GM21737 (cell line): ENCODE data around the gene KDM1B.
"Not testable (repeated sequence)": the region's sequence is repeated elsewhere in the genome, so short reads cannot be mapped to it uniquely, and the experiment has no call there.

Experiments used
- ATAC-seq: cut with Tn5 transposase; IDR thresholded peaks from one replicate; pipeline ENCODE4 v1.9.1; 2021; ENCODE audit warnings: mild to moderate bottlenecking, moderate library complexity; ENCODE audit not compliant: unreplicated experiment

The KDM1B gene

DNA sequence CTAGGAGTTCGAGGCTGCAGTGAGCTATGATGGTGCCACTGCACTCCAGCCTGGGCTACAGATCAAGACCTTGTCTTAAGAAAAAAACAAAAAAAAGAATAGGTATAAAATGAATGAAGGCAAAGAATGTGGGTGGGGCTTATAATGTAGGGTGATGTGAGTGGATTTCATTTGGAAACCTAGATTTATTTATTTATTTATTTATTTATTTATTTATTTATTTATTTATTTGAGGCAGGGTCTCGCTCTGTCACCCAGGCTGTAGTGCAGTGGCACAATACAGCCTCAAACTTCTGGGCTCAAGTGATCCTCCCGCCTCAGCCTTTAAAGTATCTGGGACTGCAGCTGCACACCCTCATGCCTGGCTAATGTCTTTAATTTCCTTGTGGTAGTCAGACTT lies 3.8 kb upstream of the KDM1B start:
- not testable (repeated sequence) for ATAC-seq

- no peak for ATAC-seq
These were observed 3.4 kb upstream of the KDM1B start for GRCh38 chr6:18151801-18152200.

- ATAC-seq = no peak
These were observed 1.9 kb upstream of the KDM1B start for GRCh38 chr6:18153311-18153703.

DNA sequence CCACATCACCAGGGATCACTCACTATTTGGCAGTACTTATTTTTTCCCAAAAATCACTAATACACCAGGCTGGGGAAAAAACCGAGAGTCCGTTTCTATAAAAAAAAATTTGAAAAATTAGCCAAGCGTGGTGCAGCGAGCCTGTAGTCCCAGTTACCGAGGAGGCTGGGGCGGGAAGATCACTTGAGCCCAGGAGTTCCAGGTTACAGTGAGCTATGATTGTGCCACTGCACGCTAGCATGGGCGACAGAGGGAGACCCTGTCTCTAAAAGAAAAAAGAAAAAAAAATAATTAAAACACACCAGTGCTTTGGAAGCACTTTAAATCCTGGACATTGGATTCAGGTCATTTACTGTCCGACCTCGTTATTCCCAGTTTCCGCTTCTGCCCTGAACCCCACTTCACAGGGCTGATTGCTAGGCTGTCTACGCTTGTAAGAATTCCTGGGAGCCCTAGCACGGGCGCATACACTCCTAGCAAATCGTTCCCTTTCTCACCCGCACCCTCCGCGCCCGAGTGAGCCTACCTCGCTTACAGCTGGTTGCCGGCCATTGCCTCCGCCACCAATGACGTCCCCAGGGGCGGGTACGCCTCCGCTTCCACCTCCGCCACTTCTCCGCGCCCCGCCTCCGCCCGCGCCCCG lies 594 bp upstream of the KDM1B start, which contains the start of gene TPMT:
TSS of gene TPMT (minus strand) at position 571 of the 643 bp plus-strand sequence. CDS start 5,950 bp downstream, outside the sequence.
- ATAC-seq = peak; percentile 55

GRCh38 chr6:18155864-18156421 lies 721 bp downstream of the KDM1B start:
- peak; percentile 43 for ATAC-seq

DNA sequence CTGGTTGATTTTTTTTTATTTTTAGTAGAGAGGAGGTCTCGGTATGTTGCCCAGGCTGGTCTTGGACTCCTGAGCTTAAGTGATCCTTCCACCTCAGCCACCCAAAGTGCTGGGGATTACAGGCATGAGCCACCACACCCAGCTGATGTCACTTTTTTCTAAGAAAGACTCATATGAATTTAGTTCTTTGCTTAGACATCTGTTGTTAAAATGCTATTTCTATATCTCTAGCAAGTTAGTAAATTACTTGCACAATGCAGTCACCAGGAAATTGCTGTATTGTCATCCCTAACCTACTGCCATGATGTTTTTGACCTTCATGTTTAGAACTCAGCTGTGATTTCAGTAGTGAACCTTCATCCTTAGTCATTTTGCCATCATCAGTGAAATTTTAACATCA lies 5.7 kb downstream of the KDM1B start:
- ATAC-seq = no peak

DNA sequence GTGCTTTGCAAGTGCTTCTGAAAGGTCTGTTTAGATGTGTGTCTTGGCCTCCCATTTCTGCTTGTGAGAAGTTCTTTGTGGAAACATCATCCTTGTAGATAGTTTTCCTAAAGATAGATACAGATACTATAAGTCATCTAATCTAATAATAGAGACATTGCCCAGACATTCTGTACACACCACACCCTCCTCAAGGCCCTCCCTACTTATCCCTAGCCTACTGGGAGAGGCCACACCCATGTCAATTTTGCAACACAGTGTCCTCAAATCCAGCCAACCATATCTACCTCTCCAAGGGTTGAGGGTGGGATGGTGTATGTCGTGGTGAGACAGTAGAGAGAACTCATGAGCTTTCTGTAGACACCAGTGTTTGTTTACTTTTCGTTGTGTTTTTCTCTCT lies 6.2 kb downstream of the KDM1B start:
- ATAC-seq = no peak

DNA sequence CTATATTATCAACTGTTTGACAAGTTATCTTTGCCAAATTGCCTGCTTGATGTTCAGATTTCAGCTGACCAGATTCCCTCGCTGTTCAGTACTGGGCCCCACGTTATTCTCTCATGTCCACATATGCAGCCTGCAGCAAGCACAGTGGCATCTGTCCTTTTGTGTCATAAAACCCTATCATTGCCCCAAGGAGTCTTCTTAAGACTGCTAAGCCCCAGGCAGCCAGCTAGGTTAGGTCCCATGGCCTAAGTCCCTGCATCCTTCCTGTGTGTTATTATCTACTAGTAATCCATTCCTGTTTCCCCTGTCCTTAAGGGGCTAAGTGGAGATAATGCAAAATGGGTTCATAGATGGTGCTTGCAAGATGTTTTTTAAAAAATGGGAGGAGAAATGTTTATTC lies 7.2 kb downstream of the KDM1B start:
- no peak for ATAC-seq

- ATAC-seq = no peak
These were observed 10.5 kb downstream of the KDM1B start for GRCh38 chr6:18165751-18166150.

DNA sequence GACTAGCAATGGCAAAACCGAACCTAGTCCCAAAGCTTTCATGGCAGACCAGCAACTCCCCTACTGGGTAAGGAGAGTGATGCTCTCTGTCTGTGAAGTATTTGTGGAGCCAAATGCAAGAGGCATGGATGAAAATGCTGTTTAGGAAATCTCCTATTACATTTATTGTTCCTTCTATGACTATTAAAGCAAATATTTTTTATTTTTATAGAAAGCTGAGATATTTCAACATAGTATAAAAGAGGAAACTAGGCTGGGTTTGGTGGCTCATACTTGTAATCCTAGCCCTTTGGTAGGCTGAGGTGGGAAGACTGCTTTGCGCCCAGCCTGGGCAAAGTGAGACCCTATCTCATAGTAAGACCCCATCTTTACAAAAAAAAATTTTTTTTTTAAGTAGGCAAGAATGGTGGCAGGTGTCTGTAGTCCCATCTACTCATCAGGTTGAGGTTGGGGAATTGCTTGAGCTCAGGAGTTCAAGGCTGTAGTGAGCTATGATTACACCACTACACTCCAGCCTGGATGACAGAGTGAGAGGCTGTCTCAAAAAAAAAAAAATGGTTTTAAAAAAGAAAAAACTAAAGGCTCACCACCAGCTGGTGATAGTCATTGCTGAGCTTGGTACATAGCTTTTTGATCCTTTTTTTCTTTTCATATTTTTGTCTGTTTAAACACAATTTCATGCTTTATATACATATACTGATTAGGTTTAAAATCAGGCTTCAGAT lies 11.3 kb downstream of the KDM1B start:
- no peak for ATAC-seq

DNA sequence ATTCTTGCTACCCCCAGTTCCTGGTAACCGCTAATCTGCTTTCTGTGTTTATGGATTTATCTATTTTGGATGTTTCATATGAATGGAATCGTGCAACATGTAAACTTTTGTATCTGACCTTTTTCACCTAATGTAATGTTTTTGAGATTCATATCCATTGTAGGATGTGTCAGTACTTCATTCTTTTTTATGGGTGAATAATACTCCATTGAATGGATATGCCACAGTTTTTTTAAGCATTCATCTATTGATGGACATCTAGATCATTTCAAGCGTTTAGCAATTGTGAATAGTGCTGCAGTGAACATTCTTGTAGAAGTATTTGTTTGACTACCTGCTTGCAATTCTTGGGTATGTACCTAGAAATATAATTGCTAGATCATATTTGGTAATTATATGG lies 13.0 kb downstream of the KDM1B start:
- no peak for ATAC-seq

DNA sequence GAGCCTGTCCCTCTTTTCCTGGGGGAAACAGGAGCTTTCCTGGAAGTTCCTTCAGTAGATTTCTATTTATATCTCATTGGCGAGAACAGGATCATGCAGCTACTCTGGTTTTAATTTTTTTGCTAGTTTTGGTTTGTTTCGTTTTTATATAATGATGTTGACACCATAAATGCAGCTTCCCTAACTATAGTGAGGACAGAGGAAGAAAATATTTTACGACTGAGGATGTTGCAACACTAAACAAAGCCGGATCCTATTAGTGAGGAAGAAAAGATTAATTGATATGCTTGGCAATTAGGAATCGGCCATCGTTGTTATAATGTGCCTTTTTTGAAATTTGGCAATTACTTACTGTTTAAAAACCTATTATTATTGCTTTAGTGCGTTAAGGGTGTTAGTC lies 16.6 kb downstream of the KDM1B start:
- ATAC-seq = no peak

GRCh38 chr6:18176198-18176597 lies 21.0 kb downstream of the KDM1B start:
- not testable (repeated sequence) for ATAC-seq

DNA sequence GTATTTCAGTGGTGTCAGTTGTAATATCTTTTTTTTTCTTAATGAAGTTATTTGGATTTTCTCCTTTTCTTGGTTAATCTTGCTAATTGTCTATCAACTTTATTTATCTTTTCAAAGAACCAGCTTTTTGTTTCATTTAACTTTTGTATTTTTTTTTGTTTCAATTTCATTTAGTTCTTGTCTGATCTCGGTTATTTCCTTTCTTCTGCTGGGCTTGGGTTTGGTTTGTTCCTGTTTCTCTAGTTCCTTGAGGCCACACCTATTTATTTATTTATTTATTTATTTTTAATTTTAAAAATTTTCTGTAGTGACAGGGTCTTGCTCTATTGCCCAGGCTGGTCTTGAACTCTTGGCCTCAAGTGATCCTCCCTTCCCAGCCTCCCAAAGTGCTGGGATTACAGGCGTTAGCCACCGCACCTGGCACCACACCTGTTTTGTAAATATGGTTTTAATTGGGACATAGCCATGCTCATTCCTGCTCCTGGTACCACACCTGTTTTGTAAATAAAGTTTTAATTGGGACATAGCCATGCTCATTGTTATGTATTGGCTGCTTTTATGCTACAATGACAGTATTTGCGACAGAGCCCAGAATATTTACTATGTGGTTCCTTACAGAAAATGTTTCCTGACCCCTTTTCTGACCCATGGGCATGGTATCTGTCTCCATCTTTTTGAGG lies 22.2 kb downstream of the KDM1B start:
- no peak for ATAC-seq

DNA sequence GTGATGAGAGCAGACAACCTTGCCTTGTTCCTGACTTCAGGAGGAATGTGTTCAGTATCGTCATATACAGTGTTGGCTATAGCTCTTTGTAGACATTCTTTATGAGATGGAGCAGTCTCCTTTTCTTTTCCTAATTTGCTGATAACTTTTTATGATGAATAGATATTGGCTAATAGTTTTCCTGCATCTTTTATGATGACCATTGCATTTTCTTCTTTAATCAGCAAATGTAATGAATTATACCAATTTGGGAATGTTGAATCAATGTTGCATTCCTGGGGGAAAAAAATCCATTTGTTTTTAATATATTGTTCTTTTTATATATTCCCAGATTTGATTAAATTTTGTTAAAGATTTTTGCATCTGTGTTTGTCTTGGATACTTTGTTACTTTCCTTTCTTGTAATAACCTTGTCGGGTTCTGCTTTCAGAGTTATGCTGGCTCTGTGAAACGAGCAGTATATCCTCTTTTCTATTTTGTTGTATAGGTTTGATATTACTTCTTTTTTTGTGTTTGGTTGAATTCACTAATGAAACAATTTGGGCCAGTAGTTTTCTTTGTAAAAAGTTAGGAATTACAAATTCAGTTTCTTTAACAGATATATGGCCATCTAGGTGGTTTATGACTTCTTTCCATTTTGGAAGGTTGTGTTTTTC lies 23.9 kb downstream of the KDM1B start:
- ATAC-seq = no peak

DNA sequence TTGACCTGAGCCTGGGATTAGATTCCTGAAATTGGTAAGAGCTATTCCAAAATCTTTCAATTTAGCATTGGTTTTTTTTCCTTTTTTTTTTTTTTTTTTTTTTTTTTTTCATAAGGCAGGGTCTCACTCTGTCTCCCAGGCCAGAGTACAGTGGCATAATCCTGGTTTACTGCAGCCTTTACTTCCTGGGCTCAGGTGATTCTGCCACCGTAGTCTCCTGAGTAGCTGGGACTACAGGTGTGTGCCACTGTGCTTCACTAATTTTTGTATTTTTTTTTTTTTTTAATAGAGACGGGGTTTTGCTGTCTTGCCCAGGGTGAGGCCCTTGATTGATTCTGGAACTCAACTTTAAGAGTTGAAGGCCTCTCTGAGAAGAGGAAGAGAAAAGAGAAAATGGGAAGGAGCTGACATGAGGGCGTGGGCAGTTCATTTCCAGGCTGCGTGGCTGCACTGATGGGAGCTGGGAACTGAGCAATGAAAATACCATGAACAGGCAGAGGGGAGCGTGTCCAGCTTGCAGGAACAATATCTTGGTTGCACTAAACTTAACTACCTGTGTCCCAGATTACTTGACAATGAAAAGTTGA lies 24.6 kb downstream of the KDM1B start:
- ATAC-seq = no peak

- ATAC-seq = no peak
These were observed 27.3 kb downstream of the KDM1B start for GRCh38 chr6:18182568-18182967.

DNA sequence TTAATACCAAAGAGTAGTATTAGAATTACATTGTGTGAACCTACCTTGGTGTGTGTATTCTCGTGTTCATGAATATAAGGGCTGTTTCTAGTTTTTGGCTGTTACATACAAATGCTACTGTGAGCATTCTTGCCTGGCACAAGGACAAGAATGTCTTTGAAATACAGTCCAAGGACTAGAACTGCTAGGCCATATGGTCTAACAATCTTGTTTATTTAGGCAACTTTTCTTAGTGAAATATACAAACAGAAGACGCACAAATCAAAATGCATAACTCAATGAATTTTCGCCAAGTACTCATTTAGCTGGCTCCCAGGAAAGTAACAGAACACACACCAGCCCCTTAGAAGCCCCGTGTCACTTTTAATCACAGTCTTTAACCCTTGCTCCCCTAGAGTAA lies 28.5 kb downstream of the KDM1B start:
- no peak for ATAC-seq

GRCh38 chr6:18185624-18186023 lies 30.4 kb downstream of the KDM1B start:
- ATAC-seq = no peak

DNA sequence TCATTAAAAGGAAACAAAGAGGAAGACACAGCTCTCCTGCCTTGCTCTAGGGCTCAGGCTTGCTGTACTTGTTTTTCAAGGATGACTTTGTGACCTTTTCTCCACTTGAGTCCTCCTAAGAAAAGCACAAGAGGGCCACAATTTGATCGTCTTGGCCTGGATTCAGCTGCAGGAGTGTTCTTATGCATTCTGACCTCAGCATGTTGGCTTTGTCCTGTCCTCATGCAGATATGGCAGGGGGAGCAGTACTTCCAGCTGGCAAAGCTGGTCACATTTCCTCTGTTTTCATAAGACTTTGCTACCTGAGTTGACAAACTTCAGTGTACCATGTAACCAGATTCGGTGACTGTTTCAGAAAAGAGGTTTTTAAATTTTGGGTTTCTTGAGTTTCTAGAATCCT lies 30.8 kb downstream of the KDM1B start:
- ATAC-seq = no peak
